Stimulated activated CD8-positive, alpha-beta memory T cell treated with anti-CD3 and anti-CD28 coated beads, Interleukin-7, amount 100 ng/mL, for 1 hour (primary cell): ENCODE data around the gene ARHGDIA.

ENCODE experiments used
- DNase-seq, 2 donors: peaks; one replicate each; pipeline ENCODE4 v3.0.0-alpha.2; 2020; ENCODE audit warnings: low read depth in 2 of 2

The ARHGDIA gene

DNA sequence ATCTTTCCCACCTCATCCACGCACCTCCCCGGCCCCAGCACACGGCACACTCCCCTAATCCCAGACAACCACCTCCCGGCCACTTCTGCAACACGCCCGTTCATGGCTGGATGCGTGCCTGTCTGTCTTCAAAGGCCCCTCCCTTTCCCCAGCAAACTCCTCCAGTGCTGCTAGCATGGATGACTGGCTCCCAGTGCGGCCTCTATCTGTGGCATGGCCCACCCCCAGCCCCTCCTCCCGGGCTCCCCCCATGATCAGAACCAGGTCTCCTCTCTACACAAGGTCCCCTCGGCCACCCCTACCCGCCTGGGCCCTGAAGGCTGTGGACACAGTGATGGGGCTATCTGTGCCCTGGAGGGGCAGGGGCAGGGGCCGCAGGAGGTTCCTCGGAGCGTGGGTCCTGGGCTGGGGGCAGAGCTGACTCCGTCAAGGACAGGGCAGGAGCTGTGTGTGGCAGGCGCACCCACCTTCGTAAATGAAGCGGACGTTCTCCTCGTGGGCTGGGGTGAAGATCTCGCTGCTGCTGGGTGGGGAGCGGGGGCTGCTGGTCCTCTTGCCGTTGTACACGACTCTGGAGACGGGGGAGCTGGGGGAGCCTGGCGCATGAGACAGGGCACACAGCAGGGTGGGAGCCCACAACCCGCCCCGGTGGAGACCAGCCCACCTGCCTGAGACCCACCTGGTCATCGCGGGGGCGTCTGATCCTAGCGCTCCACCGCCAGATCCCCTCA is 47.2 kb downstream of the ARHGDIA start:
- DNase-seq, result no peak

DNA sequence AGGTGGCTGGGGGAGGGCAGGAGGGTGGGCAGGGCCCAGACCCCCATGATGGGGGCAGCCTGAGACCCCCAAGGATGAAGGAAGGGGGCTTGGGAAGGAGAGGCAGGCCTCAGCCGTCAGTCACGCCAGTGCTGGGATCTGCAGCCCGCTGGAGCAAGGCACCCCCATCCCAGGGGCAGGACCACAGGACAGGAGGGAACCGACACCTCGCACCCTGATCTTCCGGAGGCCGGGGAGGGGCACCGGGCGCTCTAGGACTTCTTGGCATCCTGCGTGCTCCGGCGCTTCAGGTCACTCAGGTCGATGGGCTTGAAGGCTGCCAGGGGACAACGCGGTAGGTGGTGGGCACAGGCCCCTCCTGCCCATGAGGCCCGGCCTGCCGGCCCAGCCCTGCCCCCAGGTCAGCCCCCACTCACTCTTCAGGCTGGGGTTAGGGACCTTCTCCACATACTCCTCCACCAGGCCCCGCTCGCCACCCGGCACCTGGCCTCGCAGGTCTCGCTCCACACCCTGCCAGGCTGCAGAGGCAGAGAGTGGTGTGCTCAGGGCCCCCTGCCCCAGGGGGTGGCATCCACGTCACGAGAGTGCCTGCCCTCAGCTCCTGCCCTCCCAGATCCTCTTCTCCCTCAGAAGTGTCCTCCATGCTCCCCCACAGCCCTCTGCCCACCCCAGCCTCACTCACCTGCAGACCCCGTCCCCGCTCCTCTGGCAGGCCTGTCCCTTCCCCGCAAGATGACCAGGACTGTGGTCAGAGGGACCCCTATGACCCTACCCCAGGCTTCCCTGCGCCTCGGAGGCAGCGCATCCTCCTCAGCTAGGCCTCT is 47.9 kb downstream of the ARHGDIA start:
- DNase-seq, result no peak

DNA sequence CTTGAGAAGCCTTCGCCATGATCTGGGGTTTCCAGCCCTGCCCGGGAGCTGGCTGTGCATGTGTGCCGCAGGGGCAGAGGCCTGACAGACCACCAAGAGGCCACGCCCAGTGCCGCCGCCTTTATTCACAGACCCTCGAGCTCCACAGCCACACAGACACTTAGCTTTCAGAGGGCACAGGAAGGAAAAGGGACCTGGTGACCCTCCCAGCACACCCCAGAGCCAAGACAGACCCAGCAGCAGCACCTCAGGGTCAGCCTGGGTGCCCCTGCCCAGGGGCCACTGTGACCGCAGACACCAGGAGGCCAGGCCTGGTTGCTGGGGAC is 48.9 kb downstream of the ARHGDIA start:
- no peak for DNase-seq

DNA sequence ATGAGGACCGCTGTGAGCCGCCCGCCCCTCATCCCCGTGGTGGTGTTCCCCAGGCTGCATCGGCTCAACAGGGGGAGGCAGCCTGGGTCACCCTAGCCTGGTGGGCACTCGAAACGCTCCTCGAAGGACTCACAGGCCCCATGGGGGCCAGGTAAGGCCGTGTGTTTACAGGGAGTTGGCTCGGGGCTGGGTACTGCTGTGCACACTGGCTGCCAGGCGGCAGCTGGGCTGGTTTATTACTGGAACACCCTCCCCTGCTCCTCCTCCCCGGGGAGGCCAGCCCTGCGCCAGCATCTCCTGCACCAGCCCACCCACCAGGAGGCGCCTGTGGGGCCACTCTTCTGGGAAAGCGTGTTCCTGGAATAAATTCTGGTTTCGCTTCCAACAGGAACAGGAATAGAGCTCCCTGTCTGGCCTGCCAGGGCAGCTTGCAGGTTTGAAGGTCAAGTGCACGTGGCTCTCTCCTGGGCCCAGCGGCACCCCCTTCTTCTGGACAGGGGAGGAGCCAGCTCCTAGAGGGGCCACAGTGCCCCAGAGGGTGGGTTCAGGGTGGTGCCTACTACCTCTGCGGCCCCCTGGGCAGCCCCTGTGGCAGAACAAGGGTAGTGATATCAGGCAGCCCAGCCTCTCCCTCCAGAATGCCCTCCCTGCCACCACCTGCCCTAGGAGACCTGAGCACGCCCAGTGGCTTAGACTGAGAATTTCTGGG is 49.4 kb downstream of the ARHGDIA start:
- DNase-seq, result no peak

DNA sequence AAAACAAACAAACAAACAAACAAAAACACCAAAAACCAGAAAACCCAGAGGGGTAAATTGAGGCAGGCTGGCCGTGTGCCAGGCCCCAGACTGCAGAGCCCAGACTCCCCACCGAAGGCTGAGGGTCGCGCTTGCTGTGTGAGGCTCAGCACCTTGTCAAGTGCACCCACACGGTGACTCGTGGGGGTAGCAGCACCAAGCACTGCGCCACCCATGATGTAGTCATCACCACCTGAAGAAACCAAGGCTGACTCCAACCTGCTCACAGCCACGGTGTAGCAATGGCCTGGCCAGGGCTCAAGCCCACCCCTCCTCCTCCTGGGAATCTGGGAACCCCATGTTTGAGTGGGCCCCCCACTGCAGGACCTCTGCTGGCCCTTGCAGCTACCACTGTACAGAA is 50.0 kb downstream of the ARHGDIA start:
- DNase-seq, result no peak

GRCh38 chr17:81819708-81820107 is 51.4 kb downstream of the ARHGDIA start:
- no peak for DNase-seq

GRCh38 chr17:81817758-81818147 is 53.4 kb downstream of the ARHGDIA start:
- no peak for DNase-seq
